HEK293 (cell line): ENCODE measurements around the gene ATP2B3.

Source experiments
- CTCF ChIA-PET: fragments of 350-600 bp; formaldehyde crosslinking; extraction: SDS; loops from one replicate; lab custom pipeline; 2021; ENCODE audit warnings: antibody characterized with exemption; lab: Yijun Ruan, JAX
- POLR2A ChIA-PET: fragments of 300-600 bp; formaldehyde crosslinking; extraction: SDS; loops from one replicate; lab custom pipeline; 2020; ENCODE audit warnings: antibody characterized with exemption, inconsistent platforms; lab: Yijun Ruan, JAX
- H3K27ac ChIP-seq: fragments of 200-500 bp; sonication (Bioruptor generic); 2 replicates; pipeline ENCODE4 v1.5.1; 2014; ENCODE audit warnings: low read depth, low read length, control low read depth, inconsistent platforms; ENCODE audit errors: extremely low read depth
- H3K36me3 ChIP-seq, 2 experiments: fragments of 200-500 bp in 1 of 2; sonication (Bioruptor generic) in 1 of 2; 1 replicate in 1 of 2; 2 replicates in 1 of 2; pipeline ENCODE4 v1.5.1; 2014 to 2017; ENCODE audit warnings: inconsistent platforms in 2 of 2, low read length in 2 of 2; ENCODE audit not compliant: control insufficient read depth in 2 of 2, insufficient read depth in 1 of 2
- H3K4me1 ChIP-seq: fragments of 200-500 bp; sonication (Bioruptor generic); 2 replicates; pipeline ENCODE4 v1.5.1; 2014; ENCODE audit warnings: mild to moderate bottlenecking, low read length, inconsistent platforms; ENCODE audit not compliant: control insufficient read depth, insufficient read depth
- H3K4me3 ChIP-seq: 2 replicates; pipeline ENCODE4 v1.5.1; 2011; ENCODE audit warnings: low read depth, mild to moderate bottlenecking, control low read depth, low read length, moderate library complexity
- H3K9me3 ChIP-seq: fragments of 200-500 bp; sonication (Bioruptor generic); 2 replicates; pipeline ENCODE4 v1.5.1; 2014; ENCODE audit warnings: low read depth, low read length, inconsistent platforms; ENCODE audit not compliant: control insufficient read depth, insufficient read depth
- EGR2 ChIP-seq: fragments of 450-650 bp; formaldehyde crosslinking; IDR thresholded peaks from 2 replicates; pipeline ENCODE4 v1.5.1; 2016; ENCODE audit warnings: low read depth, missing biosample characterization, missing genetic modification characterization
- KLF1 ChIP-seq: fragments of 450-650 bp; formaldehyde crosslinking; IDR thresholded peaks from 2 replicates; pipeline ENCODE4 v1.5.1; 2016; ENCODE audit warnings: missing biosample characterization, missing genetic modification characterization
- MYNN ChIP-seq: fragments of 450-650 bp; formaldehyde crosslinking; IDR thresholded peaks from 2 replicates; pipeline ENCODE4 v1.5.1; 2016; ENCODE audit warnings: missing biosample characterization, missing genetic modification characterization, borderline replicate concordance
- SALL2 ChIP-seq: fragments of 450-650 bp; formaldehyde crosslinking; IDR thresholded peaks from 2 replicates; pipeline ENCODE4 v1.5.0; 2017; ENCODE audit warnings: missing biosample characterization, mild to moderate bottlenecking, missing genetic modification characterization, borderline replicate concordance
- SCRT2 ChIP-seq: fragments of 450-650 bp; formaldehyde crosslinking; IDR thresholded peaks from 2 replicates; pipeline ENCODE4 v1.5.1; 2016; ENCODE audit warnings: missing biosample characterization, missing genetic modification characterization
- SP2 ChIP-seq: fragments of 450-650 bp; formaldehyde crosslinking; IDR thresholded peaks from 2 replicates; pipeline ENCODE4 v1.5.1; 2016; ENCODE audit warnings: missing biosample characterization, missing genetic modification characterization
- TCF7L2 ChIP-seq: IDR thresholded peaks from 2 replicates; pipeline ENCODE4 v1.6.1; 2011; ENCODE audit warnings: low read depth, mild to moderate bottlenecking, inconsistent platforms, low read length, moderate library complexity, borderline replicate concordance
- WT1 ChIP-seq: fragments of 450-650 bp; formaldehyde crosslinking; IDR thresholded peaks from 2 replicates; pipeline ENCODE4 v1.5.1; 2016; ENCODE audit warnings: missing biosample characterization, missing genetic modification characterization
- ZBTB20 ChIP-seq: fragments of 450-650 bp; formaldehyde crosslinking; IDR thresholded peaks from 2 replicates; pipeline ENCODE4 v1.5.1; 2016; ENCODE audit warnings: missing biosample characterization, missing genetic modification characterization
- ZFP37 ChIP-seq: fragments of 450-650 bp; formaldehyde crosslinking; IDR thresholded peaks from 2 replicates; pipeline ENCODE4 v1.5.1; 2016; ENCODE audit warnings: missing biosample characterization, missing genetic modification characterization
- ZNF121 ChIP-seq: fragments of 450-650 bp; formaldehyde crosslinking; IDR thresholded peaks from 2 replicates; pipeline ENCODE4 v1.5.1; 2016; ENCODE audit warnings: missing biosample characterization, missing genetic modification characterization
- ZNF155 ChIP-seq: fragments of 450-650 bp; formaldehyde crosslinking; IDR thresholded peaks from 2 replicates; pipeline ENCODE4 v1.5.1; 2016; ENCODE audit warnings: missing biosample characterization, missing genetic modification characterization
- ZNF184 ChIP-seq: fragments of 450-650 bp; IDR thresholded peaks from 2 replicates; pipeline ENCODE4 v1.5.1; 2018; ENCODE audit warnings: missing biosample characterization, mild to moderate bottlenecking, missing genetic modification characterization
- ZNF19 ChIP-seq: fragments of 450-650 bp; formaldehyde crosslinking; IDR thresholded peaks from 2 replicates; pipeline ENCODE4; 2016; ENCODE audit warnings: missing biosample characterization, missing genetic modification characterization, low read depth
- ZNF37A ChIP-seq: fragments of 450-650 bp; IDR thresholded peaks from 2 replicates; pipeline ENCODE4 v1.5.1; 2018; ENCODE audit warnings: missing biosample characterization, missing genetic modification characterization
- ZNF433 ChIP-seq: fragments of 450-650 bp; formaldehyde crosslinking; IDR thresholded peaks from 2 replicates; pipeline ENCODE4 v1.5.1; 2016; ENCODE audit warnings: missing biosample characterization, missing genetic modification characterization, low read depth
- ZNF558 ChIP-seq: fragments of 450-650 bp; formaldehyde crosslinking; IDR thresholded peaks from 2 replicates; pipeline ENCODE4 v1.5.1; 2016; ENCODE audit warnings: missing biosample characterization, missing genetic modification characterization
- ZNF664 ChIP-seq: fragments of 450-650 bp; formaldehyde crosslinking; IDR thresholded peaks from 2 replicates; pipeline ENCODE4 v1.5.1; 2016; ENCODE audit warnings: missing biosample characterization, missing genetic modification characterization
- ZNF76 ChIP-seq: fragments of 450-650 bp; formaldehyde crosslinking; IDR thresholded peaks from 2 replicates; pipeline ENCODE4; 2016; ENCODE audit warnings: low read depth, missing biosample characterization, missing genetic modification characterization, borderline replicate concordance
- TF ChIP-seq, protein P1 (sequence below): fragments of 450-650 bp; formaldehyde crosslinking; IDR thresholded peaks from 2 replicates; pipeline ENCODE4 v1.5.1; 2016; ENCODE audit warnings: missing biosample characterization, missing genetic modification characterization
- TF ChIP-seq, protein P2 (sequence below): fragments of 450-650 bp; formaldehyde crosslinking; IDR thresholded peaks from 2 replicates; pipeline ENCODE4 v1.5.1; 2016; ENCODE audit warnings: missing biosample characterization, missing genetic modification characterization
- TF ChIP-seq, protein P3 (sequence below): fragments of 450-650 bp; formaldehyde crosslinking; conservative IDR thresholded peaks from 2 replicates; pipeline ENCODE4 v1.5.1; 2016; ENCODE audit warnings: low read depth, missing biosample characterization, missing genetic modification characterization
- TF ChIP-seq, protein P4 (sequence below): fragments of 450-650 bp; IDR thresholded peaks from 2 replicates; pipeline ENCODE4 v1.5.1; 2018; ENCODE audit warnings: missing biosample characterization, mild to moderate bottlenecking, missing genetic modification characterization

The ATP2B3 gene

DNA sequence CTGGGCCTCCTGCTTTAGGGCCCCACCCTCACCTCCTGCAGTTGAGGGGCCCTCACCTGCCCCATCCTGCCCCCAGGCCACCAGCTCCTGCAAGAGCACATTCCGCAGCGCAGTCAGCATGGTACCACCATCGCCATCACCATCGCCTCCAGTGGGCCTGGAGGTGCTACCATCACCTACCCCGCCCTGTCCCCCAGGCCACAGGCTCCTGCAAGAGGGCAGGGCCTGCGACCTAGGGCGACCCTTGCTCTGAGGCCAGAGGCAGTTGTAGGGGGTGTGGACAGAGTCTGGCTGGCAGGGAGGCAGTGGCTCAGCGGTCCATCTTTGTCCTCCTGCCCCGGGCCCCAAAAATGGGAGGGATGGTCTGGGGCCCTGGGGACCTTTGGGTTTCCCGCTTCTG lies 43.2 kb upstream of the ATP2B3 start:
- ChIA-PET CTCF (interaction anchor here (0.9 to 8.6 kb wide), 3 partner anchors 13 to 473 kb away, joined by 5 to 89 read pairs (median 24); no protein-coding TSS in a partner anchor), POLR2A (no interaction called here)
- Histone ChIP-seq H3K36me3 (no peaks in the 10 kb centered on the region), H3K9me3 (no peaks in the 10 kb centered on the region), H3K27ac (no peak overlapping the region), H3K4me1 (no peaks in the 10 kb centered on the region), H3K4me3 (no peak overlapping the region)
- TF ChIP-seq, protein P1, sequence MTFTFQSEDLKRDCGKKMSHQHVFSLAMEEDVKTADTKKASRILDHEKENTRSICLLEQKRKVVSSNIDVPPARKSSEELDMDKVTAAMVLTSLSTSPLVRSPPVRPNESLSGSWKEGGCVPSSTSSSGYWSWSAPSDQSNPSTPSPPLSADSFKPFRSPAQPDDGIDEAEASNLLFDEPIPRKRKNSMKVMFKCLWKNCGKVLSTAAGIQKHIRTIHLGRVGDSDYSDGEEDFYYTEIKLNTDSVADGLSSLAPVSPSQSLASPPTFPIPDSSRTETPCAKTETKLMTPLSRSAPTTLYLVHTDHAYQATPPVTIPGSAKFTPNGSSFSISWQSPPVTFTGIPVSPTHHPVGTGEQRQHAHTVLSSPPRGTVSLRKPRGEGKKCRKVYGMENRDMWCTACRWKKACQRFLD (tag by site-specific recombination) = no peak
- TF ChIP-seq EGR2 (tag by site-specific recombination) (no peak), SP2 (tag by site-specific recombination) (no peak)

DNA sequence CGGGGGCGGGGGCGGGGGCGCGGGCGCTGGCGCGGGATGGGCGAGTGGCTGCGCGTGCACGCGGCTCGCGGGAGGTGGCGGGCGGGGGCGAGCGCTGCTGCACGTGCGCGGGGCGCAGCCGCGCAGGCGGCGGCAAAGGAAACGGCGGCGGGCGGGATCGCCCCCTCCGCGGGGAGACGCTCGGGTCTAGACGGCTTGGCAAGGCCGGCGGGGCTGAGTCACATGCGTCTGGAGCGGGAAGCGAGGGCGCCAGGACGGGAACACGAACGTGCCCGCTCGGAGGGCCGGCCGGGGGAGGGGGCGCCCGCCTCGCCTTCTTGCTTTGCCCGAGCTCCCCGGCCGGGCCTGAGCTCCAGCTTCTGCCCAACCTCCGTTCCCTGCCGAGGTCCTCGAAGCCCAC lies 42.7 kb upstream of the ATP2B3 start:
- no peak for TF ChIP-seq KLF1 (tag by site-specific recombination)
- no peak for TF ChIP-seq ZNF558
- no peak for TF ChIP-seq ZFP37
- TF ChIP-seq SCRT2 = no peak
- TF ChIP-seq ZNF433 (tag by site-specific recombination) = no peak
- no peak for TF ChIP-seq ZNF664 (tag by site-specific recombination)
- no peak for TF ChIP-seq ZNF155 (tag by site-specific recombination)
- TF ChIP-seq ZNF19 (tag by site-specific recombination) = no peak
- TF ChIP-seq EGR2 (tag by site-specific recombination) = no peak
- TF ChIP-seq MYNN = no peak
- no peak for TF ChIP-seq ZNF76 (tag by site-specific recombination)
- no peak for TF ChIP-seq ZNF184 (tag by site-specific recombination)
- TF ChIP-seq, protein P2, sequence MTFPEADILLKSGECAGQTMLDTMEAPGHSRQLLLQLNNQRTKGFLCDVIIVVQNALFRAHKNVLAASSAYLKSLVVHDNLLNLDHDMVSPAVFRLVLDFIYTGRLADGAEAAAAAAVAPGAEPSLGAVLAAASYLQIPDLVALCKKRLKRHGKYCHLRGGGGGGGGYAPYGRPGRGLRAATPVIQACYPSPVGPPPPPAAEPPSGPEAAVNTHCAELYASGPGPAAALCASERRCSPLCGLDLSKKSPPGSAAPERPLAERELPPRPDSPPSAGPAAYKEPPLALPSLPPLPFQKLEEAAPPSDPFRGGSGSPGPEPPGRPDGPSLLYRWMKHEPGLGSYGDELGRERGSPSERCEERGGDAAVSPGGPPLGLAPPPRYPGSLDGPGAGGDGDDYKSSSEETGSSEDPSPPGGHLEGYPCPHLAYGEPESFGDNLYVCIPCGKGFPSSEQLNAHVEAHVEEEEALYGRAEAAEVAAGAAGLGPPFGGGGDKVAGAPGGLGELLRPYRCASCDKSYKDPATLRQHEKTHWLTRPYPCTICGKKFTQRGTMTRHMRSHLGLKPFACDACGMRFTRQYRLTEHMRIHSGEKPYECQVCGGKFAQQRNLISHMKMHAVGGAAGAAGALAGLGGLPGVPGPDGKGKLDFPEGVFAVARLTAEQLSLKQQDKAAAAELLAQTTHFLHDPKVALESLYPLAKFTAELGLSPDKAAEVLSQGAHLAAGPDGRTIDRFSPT (tag by site-specific recombination) = no peak
- POLR2A ChIA-PET = no interaction called here
- Histone ChIP-seq H3K36me3 (no peaks in the 10 kb centered on the region), H3K27ac (0 out of 2 replicates have a peak overlapping the region, but pooled peaks have one; percentile 16), H3K4me3 (no peak overlapping the region), H3K9me3 (no peaks in the 10 kb centered on the region), H3K4me1 (no peaks in the 10 kb centered on the region)
- CTCF ChIA-PET = interaction anchor here (8.6 kb wide), 1 partner anchor 33 kb away, joined by 89 read pairs; no protein-coding TSS in a partner anchor

DNA sequence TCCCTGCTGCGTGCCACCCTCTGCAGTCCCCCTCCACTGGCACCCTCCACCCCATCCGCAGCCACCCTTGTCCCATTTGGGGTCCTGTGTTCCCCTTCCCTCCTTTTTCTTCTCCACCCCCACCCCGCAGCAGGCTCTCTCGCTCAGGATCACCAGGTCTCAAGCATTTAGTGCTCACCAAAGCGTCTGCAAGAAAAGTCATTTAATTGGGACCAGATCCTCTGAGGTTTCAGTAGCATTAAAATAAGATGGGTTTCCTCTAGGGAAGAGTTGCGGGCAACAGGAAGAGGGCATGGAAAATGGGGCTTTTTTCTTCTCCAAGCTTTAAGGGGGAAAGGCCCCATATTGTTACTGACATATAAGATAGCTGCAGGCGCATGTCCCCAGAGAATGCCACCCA lies 42.2 kb upstream of the ATP2B3 start:
- no peak overlapping the region for H3K27ac ChIP-seq
- no peaks in the 10 kb centered on the region for H3K4me1 ChIP-seq
- H3K9me3 ChIP-seq = no peaks in the 10 kb centered on the region
- no peak overlapping the region for H3K4me3 ChIP-seq
- ChIA-PET CTCF (interaction anchor here (0.6 to 8.6 kb wide), 4 partner anchors 15 to 1256 kb away, joined by 3 to 89 read pairs (median 8); no protein-coding TSS in a partner anchor), POLR2A (no interaction called here)
- no peaks in the 10 kb centered on the region for H3K36me3 ChIP-seq
- TF ChIP-seq TCF7L2 = no peak
- TF ChIP-seq ZBTB20 (tag by site-specific recombination) = no peak
- TF ChIP-seq ZNF558 = no peak
- no peak for TF ChIP-seq WT1 (tag by site-specific recombination)
- TF ChIP-seq ZNF37A = no peak
- no peak for TF ChIP-seq ZNF184 (tag by site-specific recombination)
- no peak for TF ChIP-seq ZNF121 (tag by site-specific recombination)
- TF ChIP-seq SALL2 = no peak
- TF ChIP-seq, protein P3, sequence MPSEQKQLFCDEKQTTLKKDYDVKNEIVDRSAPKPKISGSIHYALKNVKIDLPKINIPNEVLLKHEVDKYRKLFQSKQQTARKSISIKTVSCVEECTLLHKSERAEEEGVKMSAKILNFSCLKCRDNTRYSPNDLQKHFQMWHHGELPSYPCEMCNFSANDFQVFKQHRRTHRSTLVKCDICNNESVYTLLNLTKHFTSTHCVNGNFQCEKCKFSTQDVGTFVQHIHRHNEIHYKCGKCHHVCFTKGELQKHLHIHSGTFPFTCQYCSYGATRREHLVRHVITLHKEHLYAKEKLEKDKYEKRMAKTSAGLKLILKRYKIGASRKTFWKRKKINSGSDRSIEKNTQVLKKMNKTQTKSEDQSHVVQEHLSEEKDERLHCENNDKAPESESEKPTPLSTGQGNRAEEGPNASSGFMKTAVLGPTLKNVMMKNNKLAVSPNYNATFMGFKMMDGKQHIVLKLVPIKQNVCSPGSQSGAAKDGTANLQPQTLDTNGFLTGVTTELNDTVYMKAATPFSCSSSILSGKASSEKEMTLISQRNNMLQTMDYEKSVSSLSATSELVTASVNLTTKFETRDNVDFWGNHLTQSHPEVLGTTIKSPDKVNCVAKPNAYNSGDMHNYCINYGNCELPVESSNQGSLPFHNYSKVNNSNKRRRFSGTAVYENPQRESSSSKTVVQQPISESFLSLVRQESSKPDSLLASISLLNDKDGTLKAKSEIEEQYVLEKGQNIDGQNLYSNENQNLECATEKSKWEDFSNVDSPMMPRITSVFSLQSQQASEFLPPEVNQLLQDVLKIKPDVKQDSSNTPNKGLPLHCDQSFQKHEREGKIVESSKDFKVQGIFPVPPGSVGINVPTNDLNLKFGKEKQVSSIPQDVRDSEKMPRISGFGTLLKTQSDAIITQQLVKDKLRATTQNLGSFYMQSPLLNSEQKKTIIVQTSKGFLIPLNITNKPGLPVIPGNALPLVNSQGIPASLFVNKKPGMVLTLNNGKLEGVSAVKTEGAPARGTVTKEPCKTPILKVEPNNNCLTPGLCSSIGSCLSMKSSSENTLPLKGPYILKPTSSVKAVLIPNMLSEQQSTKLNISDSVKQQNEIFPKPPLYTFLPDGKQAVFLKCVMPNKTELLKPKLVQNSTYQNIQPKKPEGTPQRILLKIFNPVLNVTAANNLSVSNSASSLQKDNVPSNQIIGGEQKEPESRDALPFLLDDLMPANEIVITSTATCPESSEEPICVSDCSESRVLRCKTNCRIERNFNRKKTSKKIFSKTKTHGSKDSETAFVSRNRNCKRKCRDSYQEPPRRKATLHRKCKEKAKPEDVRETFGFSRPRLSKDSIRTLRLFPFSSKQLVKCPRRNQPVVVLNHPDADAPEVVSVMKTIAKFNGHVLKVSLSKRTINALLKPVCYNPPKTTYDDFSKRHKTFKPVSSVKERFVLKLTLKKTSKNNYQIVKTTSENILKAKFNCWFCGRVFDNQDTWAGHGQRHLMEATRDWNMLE = no peak
- TF ChIP-seq, protein P4, sequence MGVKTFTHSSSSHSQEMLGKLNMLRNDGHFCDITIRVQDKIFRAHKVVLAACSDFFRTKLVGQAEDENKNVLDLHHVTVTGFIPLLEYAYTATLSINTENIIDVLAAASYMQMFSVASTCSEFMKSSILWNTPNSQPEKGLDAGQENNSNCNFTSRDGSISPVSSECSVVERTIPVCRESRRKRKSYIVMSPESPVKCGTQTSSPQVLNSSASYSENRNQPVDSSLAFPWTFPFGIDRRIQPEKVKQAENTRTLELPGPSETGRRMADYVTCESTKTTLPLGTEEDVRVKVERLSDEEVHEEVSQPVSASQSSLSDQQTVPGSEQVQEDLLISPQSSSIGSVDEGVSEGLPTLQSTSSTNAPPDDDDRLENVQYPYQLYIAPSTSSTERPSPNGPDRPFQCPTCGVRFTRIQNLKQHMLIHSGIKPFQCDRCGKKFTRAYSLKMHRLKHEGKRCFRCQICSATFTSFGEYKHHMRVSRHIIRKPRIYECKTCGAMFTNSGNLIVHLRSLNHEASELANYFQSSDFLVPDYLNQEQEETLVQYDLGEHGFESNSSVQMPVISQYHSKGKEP (tag by site-specific recombination) = no peak
